Suprapubic skin (tissue), 4 donors: Measurements from ENCODE around the gene SLC16A10. TPM values are rescaled to one million over a fixed set of nuclear protein-coding genes. Genes with fewer than 3 reads are reported as not detected.
"Not testable (repeated sequence)": the region's sequence is repeated elsewhere in the genome, so short reads cannot be mapped to it uniquely, and the experiment has no call there.

ENCODE experiments used
- DNase-seq, 2 donors: peaks; one replicate each; pipeline ENCODE4 v3.0.0-alpha.2; 2019; ENCODE audit warnings: low spot score in 2 of 2
- H3K27ac ChIP-seq: fragments of 200-600 bp; sonication (generic); one replicate; pipeline ENCODE4 v1.5.1; 2019
- H3K27me3 ChIP-seq: fragments of 200-600 bp; sonication (generic); one replicate; pipeline ENCODE4 v1.5.1; 2019
- H3K36me3 ChIP-seq: fragments of 200-600 bp; sonication (generic); one replicate; pipeline ENCODE4 v1.5.1; 2019
- H3K4me1 ChIP-seq: fragments of 200-600 bp; sonication (generic); one replicate; pipeline ENCODE4 v1.5.1; 2019
- H3K4me3 ChIP-seq: fragments of 200-600 bp; sonication (generic); one replicate; pipeline ENCODE4 v1.5.1; 2019; ENCODE audit warnings: mild to moderate bottlenecking
- H3K9me3 ChIP-seq: fragments of 200-600 bp; sonication (generic); one replicate; pipeline ENCODE4 v1.5.1; 2019
- EP300 ChIP-seq: sonication (generic); formaldehyde crosslinking; IDR thresholded peaks from one replicate; pipeline ENCODE4 v1.6.1; 2017; ENCODE audit warnings: antibody characterized with exemption
- POLR2A ChIP-seq, 2 donors: fragments of 450-650 bp; IDR thresholded peaks; one replicate each; pipeline ENCODE4 v1.6.1; 2017; ENCODE audit warnings: antibody characterized with exemption in 2 of 2, mild to moderate bottlenecking in 2 of 2, moderate library complexity in 2 of 2
- POLR2AphosphoS5 ChIP-seq, 3 donors: sonication (generic); formaldehyde crosslinking; IDR thresholded peaks; one replicate each; pipeline ENCODE4 v1.6.1; 2017; ENCODE audit warnings: antibody characterized with exemption in 3 of 3
- WGBS: methylation state at CpG from one replicate; pipeline ENCODE4 v1.1.5; 2018; 5-methylcytosine and 5-hydroxymethylcytosine counted together
- total RNA-seq, 4 donors: library from RNA; depleted of rRNA; stranded (reverse); fragments of >200 nt; gene quantifications; one replicate each; pipeline ENCODE4 v1.1.0, GENCODE V29; 2016
- TF ChIP-seq, protein P1 (sequence below), 2 donors: fragments of 200-600 bp in 1 of 2; fragments of 450-650 bp in 1 of 2; sonication (generic) in 1 of 2; IDR thresholded peaks; one replicate each; pipeline ENCODE4 v1.5.1; 2016 to 2019; ENCODE audit warnings: antibody characterized with exemption in 2 of 2, mild to moderate bottlenecking in 1 of 2, moderate library complexity in 1 of 2

Gene SLC16A10
- total RNA-seq, 4 donors from 2014 or later = 23.1 to 73.5 (median 35.9) TPM

DNA sequence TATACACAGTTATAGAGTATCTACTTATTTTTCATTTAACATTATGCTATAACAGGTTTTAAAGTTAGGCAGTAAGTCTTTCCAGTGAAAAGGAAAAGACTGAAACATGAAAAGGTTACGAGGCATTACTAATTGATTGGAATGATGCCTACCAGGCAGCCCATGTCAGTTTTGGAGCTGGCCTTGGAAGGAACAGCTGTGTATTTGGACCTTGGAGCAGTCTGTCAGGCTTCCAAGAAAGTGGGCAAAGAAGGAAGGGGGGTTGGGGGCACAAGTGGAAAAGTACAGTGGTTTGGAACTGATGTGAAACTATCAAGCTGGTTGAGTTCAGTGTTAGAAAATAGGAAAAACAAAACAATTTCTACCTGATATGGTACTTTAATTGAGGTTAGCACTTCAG is 41.7 kb downstream of the SLC16A10 start:
- Histone ChIP-seq H3K4me1 (peaks cover 10% of the 10 kb centered on the region), H3K27me3 (no peaks in the 10 kb centered on the region), H3K4me3 (no peak overlapping the region), H3K9me3 (no peaks in the 10 kb centered on the region), H3K36me3 (no peaks in the 10 kb centered on the region), H3K27ac (no peak overlapping the region)
- 34% methylated on average over 1 of the region's 1 CpG for WGBS
- TF ChIP-seq, protein P1, sequence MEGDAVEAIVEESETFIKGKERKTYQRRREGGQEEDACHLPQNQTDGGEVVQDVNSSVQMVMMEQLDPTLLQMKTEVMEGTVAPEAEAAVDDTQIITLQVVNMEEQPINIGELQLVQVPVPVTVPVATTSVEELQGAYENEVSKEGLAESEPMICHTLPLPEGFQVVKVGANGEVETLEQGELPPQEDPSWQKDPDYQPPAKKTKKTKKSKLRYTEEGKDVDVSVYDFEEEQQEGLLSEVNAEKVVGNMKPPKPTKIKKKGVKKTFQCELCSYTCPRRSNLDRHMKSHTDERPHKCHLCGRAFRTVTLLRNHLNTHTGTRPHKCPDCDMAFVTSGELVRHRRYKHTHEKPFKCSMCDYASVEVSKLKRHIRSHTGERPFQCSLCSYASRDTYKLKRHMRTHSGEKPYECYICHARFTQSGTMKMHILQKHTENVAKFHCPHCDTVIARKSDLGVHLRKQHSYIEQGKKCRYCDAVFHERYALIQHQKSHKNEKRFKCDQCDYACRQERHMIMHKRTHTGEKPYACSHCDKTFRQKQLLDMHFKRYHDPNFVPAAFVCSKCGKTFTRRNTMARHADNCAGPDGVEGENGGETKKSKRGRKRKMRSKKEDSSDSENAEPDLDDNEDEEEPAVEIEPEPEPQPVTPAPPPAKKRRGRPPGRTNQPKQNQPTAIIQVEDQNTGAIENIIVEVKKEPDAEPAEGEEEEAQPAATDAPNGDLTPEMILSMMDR (IDR thresholded peaks at IDR 0.05) = no peak
- TF ChIP-seq POLR2A (IDR thresholded peaks at IDR 0.05) = no peak
- TF ChIP-seq POLR2AphosphoS5 (IDR thresholded peaks at IDR 0.05) = no peak
- TF ChIP-seq EP300 = no peak
- DNase-seq = no peak

DNA sequence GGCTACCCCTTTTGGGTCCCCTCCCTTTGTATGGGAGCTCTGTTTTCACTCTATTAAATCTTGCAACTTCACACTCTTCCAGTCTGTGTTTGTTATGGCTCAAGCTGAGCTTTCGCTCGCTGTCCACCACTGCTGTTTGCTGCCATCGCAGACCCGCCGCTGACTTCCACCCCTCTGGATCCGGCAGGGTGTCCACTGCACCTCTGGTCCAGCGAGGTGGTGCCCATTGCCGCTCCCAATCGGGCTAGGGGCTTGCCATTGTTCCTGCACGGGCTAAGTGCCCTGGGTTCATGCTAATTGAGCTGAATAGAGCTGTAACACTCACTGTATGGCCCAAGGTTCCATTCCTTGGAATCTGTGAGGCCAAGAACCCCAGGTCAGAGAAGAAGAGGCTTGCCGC is 43.7 kb downstream of the SLC16A10 start:
- not testable (repeated sequence) for H3K4me3 ChIP-seq, H3K4me1 ChIP-seq, H3K27me3 ChIP-seq, H3K36me3 ChIP-seq, DNase-seq, H3K27ac ChIP-seq, H3K9me3 ChIP-seq
- 96% methylated on average over 8 of the region's 11 CpGs for WGBS

DNA sequence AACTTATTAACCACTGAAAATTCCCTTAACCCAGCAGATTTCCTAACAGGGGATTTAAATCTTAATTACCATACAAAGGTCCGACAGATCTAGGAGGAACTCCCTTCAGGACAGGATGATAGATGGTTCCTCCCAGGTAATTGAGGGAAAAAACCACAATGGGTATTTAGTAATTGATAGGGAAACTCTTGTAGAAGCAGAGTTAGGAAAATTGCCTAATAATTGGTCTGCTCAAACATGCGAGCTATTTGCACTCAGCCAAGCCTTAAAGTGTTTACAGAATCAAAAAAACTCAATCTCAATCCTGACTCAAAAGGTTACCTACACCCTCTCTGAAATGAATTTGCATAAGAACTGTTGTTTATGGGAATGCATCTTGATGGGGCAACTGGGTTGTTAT is 45.4 kb downstream of the SLC16A10 start:
- not testable (repeated sequence) for H3K4me1 ChIP-seq, H3K27ac ChIP-seq, H3K27me3 ChIP-seq, DNase-seq, H3K36me3 ChIP-seq, H3K9me3 ChIP-seq, H3K4me3 ChIP-seq
- WGBS = 35% methylated on average over 2 of the region's 2 CpGs

DNA sequence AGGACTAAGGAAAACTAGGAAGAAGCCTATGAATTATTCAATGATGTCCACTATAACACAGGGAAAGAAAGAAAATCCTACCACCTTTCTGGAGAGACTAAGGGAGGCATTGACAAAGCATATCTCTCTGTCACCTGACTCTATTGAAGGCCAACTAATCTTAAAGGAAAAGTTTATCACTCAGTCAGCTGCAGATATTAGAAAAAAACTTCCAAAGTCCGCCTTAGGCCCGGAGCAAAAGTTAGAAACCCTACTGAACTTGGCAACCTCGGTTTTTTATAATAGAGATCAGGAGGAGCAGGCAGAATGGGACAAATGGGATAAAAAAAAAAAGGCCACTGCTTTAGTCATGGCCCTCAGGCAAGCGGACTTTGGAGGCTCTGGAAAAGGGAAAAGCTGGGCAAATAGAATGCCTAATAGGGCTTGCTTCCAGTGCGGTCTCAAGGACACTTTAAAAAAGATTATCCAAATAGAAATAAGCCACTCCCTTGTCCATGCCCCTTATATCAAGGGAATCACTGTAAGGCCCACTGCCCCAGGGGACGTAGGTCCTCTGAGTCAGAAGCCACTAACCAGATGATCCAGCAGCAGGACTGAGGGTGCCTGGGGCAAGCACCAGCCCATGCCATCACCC is 47.0 kb downstream of the SLC16A10 start:
- H3K9me3 ChIP-seq, H3K36me3 ChIP-seq, DNase-seq, H3K4me1 ChIP-seq, H3K27ac ChIP-seq, H3K4me3 ChIP-seq, H3K27me3 ChIP-seq: not testable (repeated sequence)
- WGBS = 93% methylated on average over 6 of the region's 6 CpGs

DNA sequence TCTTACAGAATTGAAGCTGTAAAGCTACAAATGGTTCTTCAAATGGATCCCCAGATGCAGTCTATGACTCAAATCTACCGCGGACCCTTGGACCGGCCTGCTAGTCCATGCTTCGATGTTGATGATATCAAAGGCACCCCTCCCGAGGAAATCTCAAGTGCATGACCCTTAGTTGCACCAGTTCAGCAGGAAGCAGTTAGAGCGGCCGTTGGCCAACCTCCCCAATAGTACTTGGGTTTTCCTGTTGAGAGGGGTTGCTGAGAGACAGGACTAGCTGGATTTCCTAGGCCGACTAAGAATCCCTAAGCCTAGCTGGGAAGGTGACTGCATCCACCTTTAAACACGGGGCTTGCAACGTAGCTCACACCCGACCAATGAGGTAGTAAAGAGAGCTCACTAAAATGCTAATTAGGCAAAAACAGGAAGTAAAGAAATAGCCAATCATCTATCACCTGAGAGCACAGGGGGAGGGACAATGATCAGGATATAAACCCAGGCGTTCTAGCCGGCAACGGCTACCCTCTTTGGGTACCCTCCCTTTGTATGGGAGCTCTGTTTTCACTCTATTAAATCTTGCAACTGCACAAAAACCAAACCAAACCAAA is 50.3 kb downstream of the SLC16A10 start:
- DNase-seq, H3K4me1 ChIP-seq, H3K36me3 ChIP-seq, H3K9me3 ChIP-seq, H3K4me3 ChIP-seq, H3K27me3 ChIP-seq, H3K27ac ChIP-seq: not testable (repeated sequence)
- 84% methylated on average over 14 of the region's 14 CpGs for WGBS

DNA sequence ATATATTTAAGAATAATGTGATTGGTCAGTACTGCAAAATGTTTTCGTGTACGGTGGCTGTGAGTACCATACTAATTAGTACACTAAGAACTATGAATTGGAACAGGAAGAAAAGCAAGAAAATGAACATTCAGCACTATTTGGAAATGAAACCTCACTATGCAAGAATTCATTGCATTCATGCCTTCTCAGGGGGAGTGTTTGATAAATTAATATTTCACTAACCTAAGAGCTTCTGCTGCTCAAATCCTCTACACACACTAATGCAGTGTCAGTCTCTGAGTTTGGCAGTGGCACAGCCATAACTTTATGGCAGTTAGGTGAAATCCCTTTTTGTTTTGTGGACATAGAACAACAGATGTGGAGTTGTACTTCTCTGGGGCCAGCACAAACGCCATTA is 60.1 kb downstream of the SLC16A10 start:
- Histone ChIP-seq H3K36me3 (no peaks in the 10 kb centered on the region), H3K9me3 (no peaks in the 10 kb centered on the region), H3K27me3 (no peaks in the 10 kb centered on the region), H3K27ac (no peak overlapping the region), H3K4me3 (no peak overlapping the region), H3K4me1 (peaks cover 32% of the 10 kb centered on the region)
- WGBS = 66% methylated on average over 3 of the region's 3 CpGs
- DNase-seq = no peak
- no peak for TF ChIP-seq POLR2AphosphoS5 (IDR thresholded peaks at IDR 0.05)
- TF ChIP-seq, protein P1 (IDR thresholded peaks at IDR 0.05) = no peak
- TF ChIP-seq EP300 = no peak
- no peak for TF ChIP-seq POLR2A (IDR thresholded peaks at IDR 0.05)

DNA sequence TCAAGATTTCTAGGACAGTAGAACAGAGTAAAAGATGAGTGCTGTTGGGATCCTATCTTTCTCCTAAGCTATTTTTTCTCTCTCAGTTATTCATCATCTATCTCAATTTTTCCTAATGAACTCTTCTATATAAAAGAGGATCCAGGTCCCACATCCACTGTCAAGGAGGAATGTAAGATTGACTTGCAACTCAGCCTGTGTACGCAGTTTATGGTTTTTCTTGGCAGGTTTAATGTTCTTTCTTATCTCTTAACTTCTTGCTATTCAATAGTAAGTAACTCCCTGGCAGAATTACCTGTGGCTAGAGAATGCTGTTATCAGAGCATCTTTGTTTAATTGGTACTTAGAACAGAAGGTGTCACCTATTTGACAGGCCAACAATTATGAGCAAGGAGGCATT is 60.8 kb downstream of the SLC16A10 start:
- no peak for DNase-seq
- Histone ChIP-seq H3K9me3 (no peaks in the 10 kb centered on the region), H3K4me1 (peaks cover 32% of the 10 kb centered on the region), H3K27me3 (no peaks in the 10 kb centered on the region), H3K27ac (no peak overlapping the region), H3K36me3 (no peaks in the 10 kb centered on the region), H3K4me3 (no peak overlapping the region)
- TF ChIP-seq POLR2AphosphoS5 (IDR thresholded peaks at IDR 0.05) (no peak), EP300 (no peak)
- 55% methylated on average over 1 of the region's 1 CpG for WGBS

DNA sequence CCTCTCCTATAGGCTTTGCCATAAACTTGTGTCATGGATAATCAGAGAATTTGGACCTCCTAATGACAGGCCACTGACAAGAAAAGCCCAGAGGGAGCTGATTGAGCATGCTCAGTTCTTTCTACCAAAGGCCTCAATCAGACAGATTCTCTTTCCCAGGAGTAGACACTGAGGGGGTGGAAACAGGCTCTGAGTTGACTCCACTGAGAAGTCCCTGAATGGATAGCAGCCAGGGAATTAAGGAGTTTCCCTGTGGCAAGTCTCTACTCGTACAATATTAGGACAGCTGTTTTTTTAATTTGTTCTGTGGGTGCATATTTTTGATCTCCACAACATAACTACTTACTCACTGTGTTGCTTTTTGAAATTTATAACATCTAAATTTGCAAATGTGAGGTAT is 63.3 kb downstream of the SLC16A10 start:
- Histone ChIP-seq H3K27me3 (no peaks in the 10 kb centered on the region), H3K36me3 (no peaks in the 10 kb centered on the region), H3K27ac (peak overlapping the region; percentile 18), H3K4me1 (peaks cover 32% of the 10 kb centered on the region), H3K4me3 (no peak overlapping the region), H3K9me3 (no peaks in the 10 kb centered on the region)
- DNase-seq = no peak
- TF ChIP-seq, protein P1 (IDR thresholded peaks at IDR 0.05) = no peak
- TF ChIP-seq POLR2A (IDR thresholded peaks at IDR 0.05) (no peak), POLR2AphosphoS5 (IDR thresholded peaks at IDR 0.05) (no peak), EP300 (no peak)
- WGBS = 6% methylated on average over 1 of the region's 1 CpG
